Measurements from ENCODE around the gene EXD3.

EXD3 gene

DNA sequence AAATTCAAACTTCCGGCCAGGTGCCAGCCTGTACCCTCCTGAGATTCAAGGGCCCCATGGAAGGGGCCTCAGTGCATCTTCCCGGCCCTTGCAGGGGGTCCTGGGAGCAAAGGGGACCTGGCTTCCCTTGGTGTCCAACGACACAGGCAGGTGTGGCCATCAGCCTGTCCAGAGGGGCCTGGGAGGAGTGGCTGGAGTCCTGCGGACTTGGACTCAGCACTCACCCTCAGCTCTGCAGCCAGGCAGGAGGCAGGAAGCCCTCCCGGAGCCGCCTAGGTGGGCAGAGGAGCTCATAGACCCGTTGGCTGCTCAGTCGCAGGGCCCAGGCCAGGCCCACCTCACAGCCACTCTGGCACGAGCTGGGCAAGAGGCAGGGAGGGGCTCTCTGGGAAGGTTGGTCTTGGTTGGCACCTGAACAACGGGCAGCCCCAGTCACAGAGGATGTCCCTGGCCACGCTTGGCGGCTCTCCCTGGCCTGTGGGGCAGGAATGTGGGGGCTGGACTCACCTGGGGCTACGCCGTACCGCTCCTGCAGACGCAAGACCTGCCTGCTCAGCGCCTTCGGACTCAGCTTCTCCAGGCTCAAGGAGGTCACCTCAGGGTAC lies 67.1 kb downstream of the EXD3 start:
- Histone ChIP-seq H3K27ac (no peak overlapping the region), H3K4me2 (no peak overlapping the region), H3K9me3 (peaks cover 40% of the 10 kb centered on the region), H3K4me3 (no peak overlapping the region), H3K4me1 (no peaks in the 10 kb centered on the region), H3K9ac (no peak overlapping the region), H4K20me1 (no peaks in the 10 kb centered on the region), H3K36me3 (peaks cover 12% of the 10 kb centered on the region; the same call in 1 of the 2 replicates), H3K27me3 (no peaks in the 10 kb centered on the region)
- no peak for TF ChIP-seq Cebpa-rat (IDR thresholded peaks at IDR 0.05)

DNA sequence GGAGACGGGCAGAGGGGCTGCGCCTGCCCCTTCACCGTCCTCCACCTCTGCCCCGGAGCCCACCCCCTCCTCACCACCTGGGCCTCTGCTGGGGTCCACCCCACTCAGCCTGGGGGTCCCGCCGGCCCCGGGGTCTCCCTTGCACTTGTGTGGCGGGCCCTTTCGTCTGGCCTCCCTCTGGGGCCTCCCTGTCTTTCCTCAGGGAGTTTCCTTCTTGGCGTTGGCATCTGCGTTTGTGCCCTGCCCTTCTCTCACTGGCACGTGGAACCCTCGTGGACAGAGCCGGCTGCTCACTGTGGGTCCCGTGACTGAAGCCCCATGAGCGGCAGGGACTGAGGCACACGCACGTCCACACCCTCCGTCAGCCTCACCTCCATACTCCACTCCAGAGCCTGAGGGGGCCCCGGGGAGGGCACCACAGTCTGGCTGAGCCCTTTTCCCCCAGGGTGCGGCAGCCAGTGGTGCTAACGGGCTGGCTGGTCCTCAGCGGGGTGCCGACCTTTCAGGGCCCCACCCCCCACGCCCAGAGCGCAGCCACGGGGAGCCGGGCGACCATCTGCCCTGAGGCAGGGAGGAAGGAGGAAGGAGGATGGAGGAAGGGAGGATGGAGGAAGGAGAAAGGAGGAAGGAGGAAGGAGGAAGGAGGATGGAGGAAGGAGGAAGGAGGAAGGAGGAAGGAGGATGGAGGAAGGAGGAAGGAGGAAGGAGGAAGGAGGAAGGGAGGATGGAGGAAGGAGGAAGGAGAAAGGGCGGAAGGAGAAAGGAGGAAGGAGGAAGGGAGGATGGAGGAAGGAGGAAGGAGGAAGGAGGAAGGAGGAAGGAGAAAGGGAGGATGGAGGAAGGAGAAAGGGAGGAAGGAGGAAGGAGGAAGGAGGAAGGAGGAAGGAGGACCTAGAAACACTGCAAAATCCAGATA lies 67.9 kb downstream of the EXD3 start:
- H3K27me3 ChIP-seq, result no peaks in the 10 kb centered on the region
- peaks cover 40% of the 10 kb centered on the region for H3K9me3 ChIP-seq
- H3K9ac ChIP-seq, result no peak overlapping the region

DNA sequence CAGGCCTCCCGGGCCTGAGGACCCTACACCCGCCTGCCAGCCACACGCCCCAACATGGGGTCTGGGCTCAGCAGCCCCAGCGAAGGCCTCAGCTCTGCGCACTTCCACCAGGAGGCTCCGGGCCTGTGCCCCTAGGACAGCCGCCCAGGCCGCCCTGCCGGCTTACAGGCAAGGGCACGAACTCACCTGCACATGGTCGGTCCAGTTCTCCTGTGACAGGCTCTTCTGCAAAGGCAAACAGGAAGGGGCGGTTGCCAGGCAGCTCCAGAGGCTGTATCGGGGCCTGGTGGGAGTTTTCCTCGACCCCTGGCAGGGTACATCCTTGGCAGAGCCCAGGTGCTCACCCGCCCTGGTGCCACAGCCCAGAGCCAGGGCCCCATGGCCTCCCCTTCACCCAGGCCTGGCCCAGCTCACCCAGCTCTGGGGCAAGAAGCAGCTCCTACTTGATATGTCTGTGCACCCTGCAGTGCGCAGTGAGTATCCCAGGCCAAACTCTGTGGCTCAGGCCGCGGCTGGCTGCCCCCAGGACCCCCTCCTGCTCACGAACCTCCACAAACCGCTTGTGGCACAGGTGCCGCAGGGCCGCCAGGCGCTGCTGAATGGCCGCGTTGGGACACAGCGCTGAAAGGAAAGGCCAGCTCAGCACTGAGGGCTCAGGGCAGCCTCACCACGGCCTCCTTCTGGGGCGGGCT lies 68.7 kb downstream of the EXD3 start:
- TF ChIP-seq Cebpa-rat (IDR thresholded peaks at IDR 0.05), result no peak
- no peak overlapping the region for H3K4me2 ChIP-seq
- no peak overlapping the region for H3K9ac ChIP-seq
- peaks cover 14% of the 10 kb centered on the region; the same call in 1 of the 2 replicates for H3K36me3 ChIP-seq
- no peaks in the 10 kb centered on the region for H3K4me1 ChIP-seq
- no peaks in the 10 kb centered on the region for H3K27me3 ChIP-seq
- peaks cover 45% of the 10 kb centered on the region for H3K9me3 ChIP-seq
- no peaks in the 10 kb centered on the region for H4K20me1 ChIP-seq
- H3K27ac ChIP-seq, result no peak overlapping the region
- no peak overlapping the region for H3K4me3 ChIP-seq

More for the DNA sequence above, 67.9 kb downstream of the EXD3 start:
- Histone ChIP-seq H3K4me1 (no peaks in the 10 kb centered on the region), H4K20me1 (no peaks in the 10 kb centered on the region), H3K36me3 (peaks cover 12% of the 10 kb centered on the region; the same call in 1 of the 2 replicates), H3K4me3 (no peak overlapping the region), H3K27ac (no peak overlapping the region), H3K4me2 (no peak overlapping the region)
- no peak for TF ChIP-seq Cebpa-rat (IDR thresholded peaks at IDR 0.05)

DNA sequence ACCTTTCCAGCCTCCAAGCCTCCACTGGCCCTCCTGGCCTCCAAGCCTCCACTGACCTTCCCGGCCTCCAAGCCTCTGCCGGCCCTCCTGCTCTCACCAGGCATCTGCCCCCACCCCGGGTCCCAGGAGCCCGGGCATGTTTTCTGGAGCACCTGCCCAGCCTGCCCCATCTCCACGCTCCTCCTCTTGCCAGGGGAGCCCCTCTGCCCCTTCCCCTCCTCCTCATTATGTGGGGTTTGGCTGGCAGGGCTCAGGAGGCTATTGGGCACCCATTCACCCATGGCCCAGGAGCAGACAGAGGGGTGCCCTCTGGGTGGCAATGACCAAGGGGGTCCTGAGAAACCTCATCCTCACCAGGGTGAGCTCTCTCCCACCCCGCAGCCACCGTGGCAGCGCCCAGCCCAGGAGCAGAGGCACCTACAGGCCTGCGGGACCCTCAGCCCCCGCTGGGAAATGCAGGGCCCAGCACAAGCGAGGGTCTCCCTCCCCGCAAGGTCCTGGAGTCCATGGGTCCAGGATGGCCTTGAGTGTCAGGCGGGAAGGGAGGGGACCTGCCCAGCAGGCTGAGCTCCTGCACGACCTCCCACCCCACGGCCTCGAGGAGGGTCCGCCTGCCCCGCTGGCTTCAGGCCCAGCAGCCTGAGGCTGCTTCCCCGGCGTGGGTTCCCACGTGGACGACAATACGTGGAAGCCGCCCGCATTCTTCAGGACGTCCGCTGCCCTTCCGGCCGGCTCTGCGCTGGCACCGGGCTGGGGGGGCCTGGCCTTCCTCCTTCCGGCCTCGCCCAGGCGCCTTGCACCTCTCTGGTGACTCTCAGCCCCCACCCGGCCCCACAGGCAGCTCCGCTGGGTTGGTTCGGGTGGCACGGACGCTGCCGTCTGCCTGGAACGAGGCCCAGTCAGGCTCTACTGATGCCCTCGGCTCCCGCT lies 69.5 kb downstream of the EXD3 start:
- no peak overlapping the region for H3K27ac ChIP-seq
- H3K4me3 ChIP-seq, result no peak overlapping the region
- TF ChIP-seq Cebpa-rat (IDR thresholded peaks at IDR 0.05), result no peak
- H3K9ac ChIP-seq, result no peak overlapping the region
- H3K4me1 ChIP-seq, result no peaks in the 10 kb centered on the region
- no peaks in the 10 kb centered on the region for H4K20me1 ChIP-seq
- peaks cover 51% of the 10 kb centered on the region for H3K9me3 ChIP-seq
- no peaks in the 10 kb centered on the region for H3K27me3 ChIP-seq
- no peak overlapping the region for H3K4me2 ChIP-seq
- peaks cover 20% of the 10 kb centered on the region; the same call in 1 of the 2 replicates for H3K36me3 ChIP-seq

DNA sequence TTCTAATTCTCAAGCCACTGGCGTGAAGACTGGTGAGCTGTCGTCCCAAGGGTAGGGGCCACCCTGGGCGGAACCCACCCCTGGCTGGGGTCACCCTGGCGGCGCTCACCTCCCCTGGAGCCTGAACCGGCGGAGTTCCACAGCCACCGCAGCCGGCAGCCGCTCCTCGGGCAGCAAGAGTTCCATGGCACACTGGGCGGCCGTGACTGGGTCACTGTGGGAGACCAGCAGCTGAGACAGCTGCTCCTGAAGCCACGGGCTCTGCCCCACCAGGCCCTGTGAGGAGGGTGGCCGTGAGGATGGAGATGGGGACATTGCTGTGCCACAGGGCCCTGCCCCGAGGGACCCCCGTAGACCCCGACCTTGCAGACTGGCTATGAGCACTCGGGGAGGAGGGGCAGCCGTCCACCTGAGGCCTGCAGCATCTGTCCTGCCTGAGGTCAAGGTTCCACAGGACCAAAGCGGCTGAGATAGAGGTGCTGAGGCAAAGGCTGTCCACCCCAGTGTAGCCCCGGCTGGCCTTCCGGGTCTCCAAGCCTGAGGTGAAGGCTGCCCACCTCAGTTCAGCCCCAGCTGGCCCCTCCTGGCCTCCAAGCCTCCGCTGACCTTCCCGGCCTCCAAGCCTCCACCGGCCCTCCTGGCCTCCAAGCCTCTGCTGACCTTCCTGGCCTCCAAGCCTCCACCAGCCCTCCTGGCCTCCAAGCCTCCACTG lies 70.3 kb downstream of the EXD3 start:
- peaks cover 18% of the 10 kb centered on the region; the same call in 1 of the 2 replicates for H3K36me3 ChIP-seq
- no peak overlapping the region for H3K4me3 ChIP-seq
- H3K27ac ChIP-seq, result 0 out of 2 replicates have a peak overlapping the region, but pooled peaks have one; percentile 13
- no peak overlapping the region for H3K9ac ChIP-seq
- no peaks in the 10 kb centered on the region for H3K4me1 ChIP-seq
- no peak overlapping the region for H3K4me2 ChIP-seq
- no peaks in the 10 kb centered on the region for H3K27me3 ChIP-seq
- H4K20me1 ChIP-seq, result no peaks in the 10 kb centered on the region
- no peak for TF ChIP-seq Cebpa-rat (IDR thresholded peaks at IDR 0.05)
- peaks cover 47% of the 10 kb centered on the region for H3K9me3 ChIP-seq

DNA sequence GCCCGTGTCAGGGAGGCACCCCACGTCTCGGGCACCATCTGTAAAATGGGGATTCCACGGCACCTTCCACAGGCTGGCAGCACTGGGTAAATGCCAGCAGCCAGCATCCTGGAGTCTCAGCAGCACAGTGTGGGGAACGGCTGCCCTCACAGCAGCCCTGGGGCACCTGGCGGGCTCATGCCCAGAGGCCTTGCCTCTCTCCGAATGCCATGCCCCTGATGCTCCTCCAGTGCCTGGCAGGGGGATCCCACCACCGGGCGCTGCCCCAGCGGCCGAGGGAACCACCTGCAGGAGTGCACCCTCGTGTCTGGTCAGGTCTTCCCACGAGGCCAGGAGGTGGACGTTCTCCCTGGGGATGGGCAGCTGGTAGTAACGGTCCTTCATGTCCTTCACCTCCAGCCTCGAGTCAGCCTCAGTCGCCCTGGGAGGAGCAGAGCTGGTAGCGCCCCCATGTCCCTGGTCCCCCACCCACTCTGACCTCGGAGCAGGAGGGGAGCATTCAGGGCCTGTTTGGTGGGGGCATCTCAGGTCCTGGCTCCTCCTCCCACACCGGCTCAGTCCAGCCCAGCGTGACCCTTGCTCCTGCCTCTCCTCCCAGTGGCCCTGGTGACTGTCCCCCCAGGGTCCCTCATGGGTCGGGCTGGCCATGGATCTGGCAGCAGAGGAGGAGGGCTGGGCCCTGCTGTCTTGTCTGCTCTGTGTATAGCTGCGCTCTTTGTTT lies 71.0 kb downstream of the EXD3 start:
- Histone ChIP-seq H3K9ac (no peak overlapping the region), H3K4me2 (no peak overlapping the region), H4K20me1 (no peaks in the 10 kb centered on the region), H3K36me3 (peaks cover 25% of the 10 kb centered on the region), H3K27ac (0 out of 2 replicates have a peak overlapping the region, but pooled peaks have one; percentile 13), H3K4me3 (no peak overlapping the region), H3K9me3 (peaks cover 47% of the 10 kb centered on the region), H3K27me3 (no peaks in the 10 kb centered on the region), H3K4me1 (no peaks in the 10 kb centered on the region)
- TF ChIP-seq Cebpa-rat (IDR thresholded peaks at IDR 0.05), result no peak

DNA sequence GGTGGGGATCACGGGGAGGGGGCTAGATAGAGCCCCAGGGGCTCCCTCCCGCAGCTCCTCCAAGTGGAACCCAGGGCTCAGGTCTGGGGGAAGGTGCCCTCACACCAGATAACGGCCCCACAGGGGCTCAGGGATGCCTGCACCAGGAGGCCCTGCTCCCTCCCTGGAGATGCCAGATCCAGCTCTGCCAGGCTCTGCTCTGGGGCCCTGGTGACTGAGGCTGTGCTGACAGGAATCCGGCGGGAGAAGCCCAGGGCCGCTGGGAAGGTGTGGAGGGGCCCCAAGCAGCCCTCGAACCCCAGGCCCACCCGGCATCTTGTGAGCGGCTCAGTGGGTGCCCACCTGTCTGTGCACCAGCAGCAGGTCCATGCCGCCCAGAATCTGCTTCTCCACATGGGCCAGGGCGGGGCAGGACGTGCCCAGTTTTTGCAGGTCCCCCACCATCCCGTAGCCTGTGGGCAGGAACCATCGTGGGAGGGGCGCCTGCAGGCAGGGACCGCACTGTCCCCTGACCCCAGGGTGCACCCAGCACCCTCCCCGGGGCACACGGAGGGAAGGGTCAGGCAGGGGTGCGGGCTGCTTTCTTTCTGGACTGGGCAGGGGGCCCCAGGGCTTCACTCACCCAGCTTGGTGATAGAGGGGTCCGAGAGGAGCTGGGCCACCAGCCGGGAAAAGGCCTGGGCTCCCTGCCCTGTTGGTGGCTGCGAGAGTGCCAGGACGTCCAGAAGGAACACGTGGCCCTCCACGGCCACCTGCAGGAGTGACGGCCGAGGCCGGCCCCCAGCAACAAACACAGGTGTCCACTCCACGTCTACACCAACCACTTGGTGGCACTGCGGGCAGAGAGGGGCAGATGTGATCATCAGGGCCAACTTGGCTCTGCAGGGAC lies 72.0 kb downstream of the EXD3 start:
- Histone ChIP-seq H3K9ac (no peak overlapping the region), H3K4me2 (no peak overlapping the region), H3K4me3 (no peak overlapping the region), H3K36me3 (peaks cover 32% of the 10 kb centered on the region), H3K9me3 (peaks cover 47% of the 10 kb centered on the region), H4K20me1 (no peaks in the 10 kb centered on the region), H3K27me3 (no peaks in the 10 kb centered on the region), H3K27ac (no peak overlapping the region), H3K4me1 (no peaks in the 10 kb centered on the region)
- no peak for TF ChIP-seq Cebpa-rat (IDR thresholded peaks at IDR 0.05)
